OCI-LY1 (cell line): ENCODE results near the gene WWOX.

Experiments
- H2AFZ ChIP-seq: fragments of 200-600 bp; sonication (generic), shearing (Covaris generic); 2 replicates; pipeline ENCODE4 v1.6.0; 2014; ENCODE audit warnings: antibody characterized with exemption, mild to moderate bottlenecking, low read length
- H3F3A ChIP-seq: fragments of 200-600 bp; sonication (generic), shearing (Covaris generic); 2 replicates; pipeline ENCODE4 v1.6.0; 2014; ENCODE audit warnings: mild to moderate bottlenecking, antibody characterized with exemption, low read length, moderate library complexity; ENCODE audit not compliant: insufficient read depth
- H3K27ac ChIP-seq: fragments of 200-600 bp; sonication (generic); 2 replicates; pipeline ENCODE4 v1.5.1; 2014; ENCODE audit warnings: low read length, mixed run types, mild to moderate bottlenecking, low read depth; ENCODE audit not compliant: poor library complexity, severe bottlenecking
- H3K27me3 ChIP-seq: fragments of 200-600 bp; sonication (generic); 2 replicates; pipeline ENCODE4 v1.6.0; 2014; ENCODE audit warnings: antibody characterized with exemption, mild to moderate bottlenecking, low read length, moderate library complexity; ENCODE audit not compliant: insufficient read depth
- H3K36me3 ChIP-seq: fragments of 200-600 bp; sonication (generic); 2 replicates; pipeline ENCODE4 v1.6.1; 2014; ENCODE audit warnings: mild to moderate bottlenecking, antibody characterized with exemption, low read length, moderate library complexity, mixed read lengths; ENCODE audit not compliant: insufficient read depth
- H3K4me1 ChIP-seq: fragments of 200-600 bp; sonication (generic); 2 replicates; pipeline ENCODE4 v1.5.1; 2014; ENCODE audit warnings: mild to moderate bottlenecking, low read length, moderate library complexity; ENCODE audit not compliant: insufficient read depth, severe bottlenecking
- H3K4me2 ChIP-seq: fragments of 200-600 bp; sonication (generic), shearing (Covaris generic); 2 replicates; pipeline ENCODE4 v1.6.1; 2014; ENCODE audit warnings: low read length
- H3K4me3 ChIP-seq: fragments of 200-600 bp; sonication (generic); 2 replicates; pipeline ENCODE4 v1.5.1; 2014; ENCODE audit warnings: low read length, low read depth, mild to moderate bottlenecking, mixed read lengths; ENCODE audit not compliant: poor library complexity, severe bottlenecking
- H3K79me2 ChIP-seq: fragments of 200-600 bp; shearing (Covaris generic); 2 replicates; pipeline ENCODE4 v1.6.1; 2016; ENCODE audit warnings: mixed run types, low read length, mixed read lengths; ENCODE audit not compliant: insufficient read depth
- H3K9ac ChIP-seq: fragments of 200-600 bp; sonication (generic), shearing (Covaris generic); 2 replicates; pipeline ENCODE4 v1.6.1; 2014; ENCODE audit warnings: mild to moderate bottlenecking, low read length, mixed read lengths
- H3K9me2 ChIP-seq: fragments of 200-600 bp; sonication (generic), shearing (Covaris generic); 2 replicates; pipeline ENCODE4 v1.6.1; 2014; ENCODE audit warnings: low read depth, mild to moderate bottlenecking, low read length, mixed read lengths
- H3K9me3 ChIP-seq: fragments of 200-600 bp; shearing (Covaris generic); 2 replicates; pipeline ENCODE4 v1.6.1; 2014; ENCODE audit warnings: low read length, mixed read lengths
- H4K20me1 ChIP-seq: fragments of 200-600 bp; sonication (generic), shearing (Covaris generic); 2 replicates; pipeline ENCODE4 v1.6.0; 2016; ENCODE audit warnings: mild to moderate bottlenecking, low read length; ENCODE audit not compliant: insufficient read depth
- EZH2 ChIP-seq: fragments of 200-600 bp; sonication (generic), shearing (Covaris generic); IDR thresholded peaks from 2 replicates; pipeline ENCODE4 v1.8.0; 2017; ENCODE audit warnings: borderline replicate concordance, mixed run types, mild to moderate bottlenecking, antibody characterized with exemption, low read length, moderate library complexity, mixed read lengths
- TF ChIP-seq, protein P1 (sequence below): fragments of 200-600 bp; sonication (generic), shearing (Covaris generic); IDR thresholded peaks from 2 replicates; pipeline ENCODE4 v1.5.1; 2017; ENCODE audit warnings: mild to moderate bottlenecking, antibody characterized with exemption, low read length, moderate library complexity, mixed read lengths

WWOX gene

DNA sequence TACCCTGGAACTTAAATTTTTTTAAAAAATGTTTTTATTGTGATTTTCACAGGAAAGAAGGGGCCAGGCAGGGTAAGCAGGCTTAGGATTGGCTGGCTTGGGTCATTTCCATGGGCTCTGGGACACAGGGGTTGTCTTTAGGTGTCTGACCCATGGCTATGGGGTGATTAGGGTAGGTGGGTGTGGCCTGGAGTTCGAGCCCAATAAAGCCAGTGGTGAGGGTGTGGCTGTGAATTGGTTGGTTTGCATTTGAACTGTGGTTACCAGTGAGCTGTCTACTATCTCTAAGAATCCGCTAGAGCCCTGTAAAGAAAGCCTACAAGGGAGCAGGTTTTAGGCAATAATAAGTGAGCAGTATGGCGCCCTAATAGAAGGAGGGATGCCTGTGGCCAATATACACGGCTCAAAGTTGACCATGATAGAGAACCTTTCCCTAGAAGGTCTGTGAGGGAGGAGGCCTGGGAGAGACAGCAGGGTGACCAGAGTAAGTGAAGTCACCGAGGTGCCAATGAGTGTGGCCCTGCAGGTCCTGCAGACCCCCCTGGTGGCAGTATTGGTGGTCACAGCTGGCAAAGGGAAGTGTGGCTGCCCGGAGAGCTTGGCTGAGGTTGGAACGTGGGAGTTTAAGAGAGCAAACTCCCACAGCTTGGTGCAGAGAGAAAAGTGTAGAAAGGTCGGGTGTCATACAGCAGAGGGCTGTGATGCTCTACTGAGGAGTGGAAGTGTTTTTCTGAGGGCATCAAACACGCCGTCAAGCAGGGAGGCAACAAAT is 454.0 kb downstream of the WWOX start:
- H3K36me3 ChIP-seq, result no peaks in the 10 kb centered on the region
- no peaks in the 10 kb centered on the region for H3K4me1 ChIP-seq
- TF ChIP-seq, protein P1, sequence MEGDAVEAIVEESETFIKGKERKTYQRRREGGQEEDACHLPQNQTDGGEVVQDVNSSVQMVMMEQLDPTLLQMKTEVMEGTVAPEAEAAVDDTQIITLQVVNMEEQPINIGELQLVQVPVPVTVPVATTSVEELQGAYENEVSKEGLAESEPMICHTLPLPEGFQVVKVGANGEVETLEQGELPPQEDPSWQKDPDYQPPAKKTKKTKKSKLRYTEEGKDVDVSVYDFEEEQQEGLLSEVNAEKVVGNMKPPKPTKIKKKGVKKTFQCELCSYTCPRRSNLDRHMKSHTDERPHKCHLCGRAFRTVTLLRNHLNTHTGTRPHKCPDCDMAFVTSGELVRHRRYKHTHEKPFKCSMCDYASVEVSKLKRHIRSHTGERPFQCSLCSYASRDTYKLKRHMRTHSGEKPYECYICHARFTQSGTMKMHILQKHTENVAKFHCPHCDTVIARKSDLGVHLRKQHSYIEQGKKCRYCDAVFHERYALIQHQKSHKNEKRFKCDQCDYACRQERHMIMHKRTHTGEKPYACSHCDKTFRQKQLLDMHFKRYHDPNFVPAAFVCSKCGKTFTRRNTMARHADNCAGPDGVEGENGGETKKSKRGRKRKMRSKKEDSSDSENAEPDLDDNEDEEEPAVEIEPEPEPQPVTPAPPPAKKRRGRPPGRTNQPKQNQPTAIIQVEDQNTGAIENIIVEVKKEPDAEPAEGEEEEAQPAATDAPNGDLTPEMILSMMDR, result no peak
- TF ChIP-seq EZH2, result no peak
- H3K27ac ChIP-seq, result no peak overlapping the region
- H3K79me2 ChIP-seq, result no peaks in the 10 kb centered on the region
- no peak overlapping the region for H3K9ac ChIP-seq
- H3K4me3 ChIP-seq, result no peak overlapping the region
- no peaks in the 10 kb centered on the region for H4K20me1 ChIP-seq
- H2AFZ ChIP-seq, result no peak overlapping the region
- no peak overlapping the region for H3K4me2 ChIP-seq
- H3K9me3 ChIP-seq, result no peaks in the 10 kb centered on the region
- no peaks in the 10 kb centered on the region for H3K27me3 ChIP-seq
- H3K9me2 ChIP-seq, result no peaks in the 10 kb centered on the region
- H3F3A ChIP-seq, result no peaks in the 10 kb centered on the region

DNA sequence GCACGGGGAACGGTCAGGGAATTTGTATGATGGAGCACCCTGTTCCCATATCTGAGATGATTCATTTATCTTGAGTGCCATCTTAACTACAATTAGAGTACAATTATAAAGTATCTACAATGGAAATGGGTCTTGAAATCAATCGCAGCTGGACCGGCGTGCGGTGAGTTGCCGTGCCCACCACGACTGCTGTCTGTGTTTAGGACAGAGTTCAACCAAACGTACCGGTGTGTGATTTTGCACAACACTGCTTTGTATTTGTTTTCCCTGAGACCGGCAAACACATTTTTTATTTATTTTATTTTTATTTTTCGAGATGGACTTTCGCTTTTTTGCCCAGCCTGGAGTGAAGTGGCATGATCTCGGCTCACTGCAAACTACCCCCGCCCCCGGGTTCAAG is 457.0 kb downstream of the WWOX start:
- H3K27me3 ChIP-seq, result no peaks in the 10 kb centered on the region
- no peaks in the 10 kb centered on the region for H3K79me2 ChIP-seq
- H3K4me2 ChIP-seq, result no peak overlapping the region
- no peak overlapping the region for H3K27ac ChIP-seq
- no peak overlapping the region for H2AFZ ChIP-seq
- no peaks in the 10 kb centered on the region for H3K36me3 ChIP-seq
- no peaks in the 10 kb centered on the region for H3K4me1 ChIP-seq
- no peak for TF ChIP-seq EZH2
- TF ChIP-seq, protein P1, result no peak
- H3K4me3 ChIP-seq, result no peak overlapping the region
- no peaks in the 10 kb centered on the region for H3K9me2 ChIP-seq
- H3K9me3 ChIP-seq, result no peaks in the 10 kb centered on the region
- no peaks in the 10 kb centered on the region for H4K20me1 ChIP-seq
- no peak overlapping the region for H3K9ac ChIP-seq
- no peaks in the 10 kb centered on the region for H3F3A ChIP-seq

DNA sequence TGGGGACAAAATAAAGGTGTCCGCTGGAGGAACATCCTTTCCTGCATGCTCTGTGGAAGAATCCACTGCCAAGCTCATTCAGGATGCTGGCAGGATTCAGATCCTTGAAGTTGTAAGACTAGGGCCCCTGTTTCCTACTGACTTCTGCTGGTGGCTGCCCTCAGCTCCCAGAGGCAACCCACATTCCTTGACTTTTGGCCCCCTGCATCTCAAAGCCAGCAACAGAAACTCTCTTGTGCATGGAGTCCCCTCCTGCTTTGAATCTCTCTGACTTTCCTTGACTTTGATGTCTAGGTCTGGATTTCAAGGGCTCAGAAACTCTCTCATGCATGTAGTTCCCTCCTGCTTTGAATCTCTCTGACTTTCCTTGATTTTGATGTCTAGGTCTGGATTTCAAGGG is 461.5 kb downstream of the WWOX start:
- H3K79me2 ChIP-seq, result no peaks in the 10 kb centered on the region
- H4K20me1 ChIP-seq, result no peaks in the 10 kb centered on the region

More for the DNA sequence above, 461.5 kb downstream of the WWOX start:
- Histone ChIP-seq H3K4me3 (no peak overlapping the region), H3F3A (no peaks in the 10 kb centered on the region), H3K4me2 (no peak overlapping the region), H3K4me1 (no peaks in the 10 kb centered on the region), H2AFZ (no peak overlapping the region), H3K27me3 (no peaks in the 10 kb centered on the region), H3K36me3 (no peaks in the 10 kb centered on the region), H3K27ac (no peak overlapping the region), H3K9me2 (no peaks in the 10 kb centered on the region), H3K9me3 (no peaks in the 10 kb centered on the region), H3K9ac (no peak overlapping the region)
- TF ChIP-seq EZH2, result no peak
- TF ChIP-seq, protein P1, result no peak
